DMS79 (cell line): ENCODE results near the gene KCNA1.

Source experiments
- DNase-seq: peaks from one replicate; lab custom pipeline; 2025; lab: John Stamatoyannopoulos, UW

Gene KCNA1

GRCh38 chr12:4911316-4911994 lies 1.8 kb downstream of the KCNA1 start:
- no peak for DNase-seq

DNA sequence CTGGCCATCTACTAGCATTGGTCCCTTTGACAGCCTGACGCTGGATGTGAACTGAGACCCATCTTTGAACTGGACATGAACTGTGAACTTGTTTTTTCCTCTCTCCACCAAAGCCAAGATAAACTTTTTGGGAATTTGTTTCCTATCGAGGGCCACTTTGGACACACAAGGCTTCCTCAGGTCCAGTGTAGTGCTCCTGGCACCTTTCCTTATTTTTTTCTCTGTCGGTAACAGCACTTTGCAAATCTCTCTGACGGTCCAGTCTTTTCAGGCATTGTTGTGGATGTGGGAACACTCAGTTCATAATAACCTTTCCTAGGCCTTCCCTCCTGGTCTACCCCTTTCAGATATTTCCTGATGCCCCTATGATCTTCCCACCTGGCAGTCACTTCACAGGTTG lies 5.0 kb downstream of the KCNA1 start:
- DNase-seq = no peak

DNA sequence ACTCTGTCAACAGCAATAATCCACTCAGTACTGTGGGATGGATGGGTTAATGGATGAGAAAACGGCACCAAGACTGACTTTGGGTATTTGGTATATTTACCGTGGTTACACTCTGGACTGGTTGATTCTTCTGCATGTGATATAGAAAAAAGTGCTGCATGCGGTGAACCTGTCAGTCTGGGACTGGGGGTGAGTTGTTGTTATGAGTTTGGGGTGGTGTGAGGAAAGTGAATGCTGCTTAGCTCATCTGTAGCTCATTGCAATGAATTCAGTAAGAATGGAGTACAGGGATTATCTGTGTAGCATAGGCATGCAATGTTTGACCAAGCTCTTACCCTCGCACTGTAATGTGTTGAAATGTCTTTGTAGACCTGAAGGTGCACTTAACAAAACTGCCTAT lies 6.0 kb downstream of the KCNA1 start:
- DNase-seq = no peak

- no peak for DNase-seq
These were observed 9.4 kb downstream of the KCNA1 start for GRCh38 chr12:4918950-4919660.

DNA sequence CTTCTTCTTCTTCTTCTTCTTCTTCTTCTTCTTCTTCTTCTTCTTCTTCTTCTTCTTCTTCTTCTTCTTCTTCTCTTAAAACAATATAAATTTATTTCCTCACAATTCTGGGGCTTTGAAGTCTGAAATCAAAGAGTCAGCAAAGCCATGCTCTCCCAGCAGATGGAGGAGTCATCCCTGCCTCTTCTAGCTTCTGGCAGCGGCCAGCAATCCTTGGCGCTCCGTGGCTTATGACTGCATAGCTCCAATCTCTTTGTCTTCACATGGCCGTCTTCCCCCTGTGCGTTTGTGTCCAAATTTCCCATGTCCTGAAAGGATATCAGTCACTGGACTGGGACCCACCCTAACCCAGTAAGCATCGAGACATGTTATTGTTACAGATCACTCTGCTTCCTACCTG lies 22.9 kb downstream of the KCNA1 start:
- DNase-seq = no peak

DNA sequence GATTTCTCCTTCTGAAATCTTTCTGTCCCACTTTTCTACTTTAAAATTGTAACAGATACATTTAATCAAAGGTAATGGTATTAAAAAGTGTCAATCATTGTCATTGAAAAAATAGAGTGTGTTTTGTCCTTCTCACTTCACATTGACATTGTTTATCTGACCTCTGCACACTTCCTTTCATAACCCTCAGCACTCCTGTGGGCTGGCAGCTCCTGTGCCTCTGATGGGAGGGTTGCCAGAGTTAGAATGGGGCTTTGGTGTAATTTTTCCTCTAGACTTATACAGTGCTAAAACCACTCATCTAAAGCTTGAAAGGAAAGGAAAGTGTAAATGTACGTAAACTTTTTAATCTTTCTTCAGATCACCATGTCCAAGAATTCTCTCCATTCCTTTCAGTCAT lies 23.7 kb downstream of the KCNA1 start:
- DNase-seq = no peak

DNA sequence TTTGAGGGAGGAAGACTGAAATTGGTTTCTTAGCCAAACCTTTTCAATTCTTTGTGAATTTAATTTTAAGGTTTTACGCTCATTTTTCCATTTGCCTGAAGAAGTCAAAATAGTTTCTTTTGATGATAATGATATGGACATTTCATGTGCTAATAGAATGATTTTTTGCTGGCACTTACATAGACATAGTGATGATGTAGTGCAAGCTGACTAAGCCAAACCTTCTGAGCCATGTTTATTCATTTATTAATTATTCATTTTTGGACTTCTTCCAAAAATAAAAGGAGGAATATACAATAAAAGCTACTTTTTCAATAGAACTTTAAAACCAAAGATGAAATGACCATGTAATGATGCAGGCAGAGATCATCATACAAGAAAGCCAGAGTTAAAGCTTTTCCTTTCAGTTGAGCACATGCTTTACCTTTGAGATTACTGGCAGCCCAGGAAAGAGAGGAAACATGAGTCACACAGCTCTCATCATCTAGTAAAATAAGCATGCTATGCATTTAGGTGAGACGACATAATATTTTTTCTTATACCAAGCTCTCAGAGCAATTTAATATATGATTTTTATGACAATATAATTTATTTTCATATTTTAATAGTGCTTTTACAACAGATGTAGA lies 24.8 kb downstream of the KCNA1 start:
- DNase-seq = no peak

DNA sequence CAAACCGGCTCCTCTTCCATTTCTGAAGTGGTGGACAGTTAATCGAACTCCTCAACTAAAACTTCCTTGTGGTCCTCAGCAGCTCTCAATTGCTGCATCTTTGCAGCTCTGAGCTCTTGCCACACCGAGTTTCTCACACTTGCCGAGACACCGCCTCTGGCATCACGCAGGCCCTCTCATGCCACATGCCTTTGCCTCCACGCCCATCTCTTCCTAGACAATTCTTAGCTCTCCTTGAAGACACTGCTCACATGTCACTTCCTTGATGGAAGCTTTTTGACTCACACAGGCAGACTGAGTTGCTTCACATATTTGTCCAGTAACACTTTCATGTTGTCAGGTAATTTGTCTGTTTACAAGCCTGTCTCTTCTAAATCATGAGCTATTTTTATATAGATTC lies 29.2 kb downstream of the KCNA1 start:
- DNase-seq = no peak

DNA sequence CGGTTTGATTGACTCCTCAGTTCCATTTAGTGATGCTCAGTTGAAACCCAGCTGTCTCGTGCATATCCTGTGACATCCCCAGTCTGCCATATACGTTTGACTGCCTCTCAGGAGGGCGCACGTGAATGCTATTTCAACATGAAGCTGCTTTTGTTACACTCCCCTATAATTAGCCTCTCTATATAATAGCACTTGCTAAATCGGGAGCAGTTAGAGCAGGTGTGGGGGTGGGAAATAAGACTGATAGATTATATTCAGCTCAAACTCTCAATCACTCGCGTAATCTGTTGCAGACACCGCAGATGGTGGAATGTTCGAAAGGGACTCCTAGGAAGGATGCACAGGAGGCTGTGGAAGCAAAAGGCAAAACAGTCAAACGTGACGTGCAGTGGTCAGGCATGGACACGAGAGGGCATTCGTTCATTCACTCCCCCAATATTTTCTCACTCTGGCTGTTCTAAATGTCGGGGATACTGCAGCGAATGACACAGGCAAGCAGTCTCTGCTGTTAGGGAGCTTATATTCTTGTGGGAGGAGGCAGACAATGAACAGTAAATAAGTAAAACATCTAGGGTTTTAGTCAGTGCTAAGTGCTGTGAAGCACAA lies 29.8 kb downstream of the KCNA1 start:
- no peak for DNase-seq

DNA sequence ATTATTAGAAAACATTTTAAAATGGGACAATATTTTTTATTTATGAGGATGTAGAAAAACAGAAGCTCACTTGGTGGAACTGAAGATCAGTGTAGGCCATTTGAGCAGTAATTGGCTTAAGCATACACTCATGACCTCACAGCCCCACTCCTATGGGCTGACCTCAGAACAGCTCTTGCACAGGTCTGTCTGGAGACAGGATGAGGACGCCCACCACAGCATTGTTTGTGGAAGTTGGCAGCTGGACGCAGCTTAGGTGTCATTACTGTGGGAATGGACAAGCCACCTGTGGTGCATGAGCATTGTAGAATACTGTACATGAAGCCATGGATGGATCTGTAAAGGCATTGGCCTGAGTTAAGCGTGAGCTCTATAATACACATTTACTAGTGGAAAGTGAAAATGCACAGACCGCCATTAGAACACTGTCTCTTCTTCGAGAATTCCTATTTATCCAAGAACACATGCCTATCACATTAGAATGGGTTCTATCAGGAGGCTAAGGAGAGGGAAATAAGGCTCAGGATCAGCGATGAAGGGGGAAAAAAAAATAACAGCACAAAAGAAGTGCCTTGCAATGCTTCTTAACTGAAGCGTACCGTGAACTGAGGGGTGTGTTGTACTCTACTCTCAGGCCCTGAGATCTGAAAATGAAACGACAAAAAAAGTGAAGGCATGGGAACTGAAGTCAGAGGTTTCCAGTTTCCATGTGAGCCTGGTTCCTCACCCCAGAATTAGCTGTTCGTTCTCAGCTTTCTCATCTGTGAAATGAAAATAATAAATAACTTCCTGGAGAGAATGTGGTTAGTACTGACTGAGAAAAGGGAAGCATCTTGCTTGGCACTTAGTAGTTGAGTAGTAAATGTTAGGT lies 33.6 kb downstream of the KCNA1 start:
- no peak for DNase-seq

DNA sequence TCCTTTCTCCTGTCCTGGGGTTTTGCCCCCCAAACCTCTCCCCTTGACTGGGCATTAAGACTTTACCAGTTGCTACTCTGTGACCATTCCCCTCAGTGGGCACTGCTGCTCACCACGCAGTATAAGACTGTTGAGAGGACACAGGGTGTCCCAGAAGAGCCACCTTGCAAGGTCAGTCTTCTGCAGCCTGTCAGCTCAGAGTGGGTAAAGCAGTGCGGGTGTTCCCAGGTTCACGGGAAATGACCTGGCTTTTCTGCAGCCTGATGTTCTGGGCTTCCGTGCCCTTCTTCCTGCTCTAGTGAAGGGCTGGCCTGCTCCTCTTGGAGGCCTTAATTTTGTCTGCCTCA lies 34.2 kb downstream of the KCNA1 start:
- no peak for DNase-seq

GRCh38 chr12:4947253-4947652 lies 37.5 kb downstream of the KCNA1 start:
- no peak for DNase-seq

DNA sequence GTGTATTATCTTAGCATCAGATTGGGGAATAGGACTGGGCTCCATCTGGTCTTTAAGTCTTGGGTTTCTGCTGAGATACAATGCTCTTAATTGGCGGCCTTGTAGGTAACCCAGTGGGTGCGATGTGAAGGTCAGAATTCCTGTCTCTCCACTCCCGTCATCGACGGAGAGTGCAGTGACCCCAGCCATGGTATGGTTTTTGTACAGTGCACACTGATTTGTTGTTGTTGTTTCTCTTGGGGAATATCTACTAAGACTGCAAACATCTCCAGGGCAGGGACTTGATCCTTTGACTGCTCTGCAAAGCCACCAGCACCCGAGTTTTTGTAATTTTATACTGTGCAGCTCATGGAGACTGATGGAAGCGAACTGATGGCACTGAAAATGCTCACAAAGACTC lies 41.4 kb downstream of the KCNA1 start:
- DNase-seq = no peak

DNA sequence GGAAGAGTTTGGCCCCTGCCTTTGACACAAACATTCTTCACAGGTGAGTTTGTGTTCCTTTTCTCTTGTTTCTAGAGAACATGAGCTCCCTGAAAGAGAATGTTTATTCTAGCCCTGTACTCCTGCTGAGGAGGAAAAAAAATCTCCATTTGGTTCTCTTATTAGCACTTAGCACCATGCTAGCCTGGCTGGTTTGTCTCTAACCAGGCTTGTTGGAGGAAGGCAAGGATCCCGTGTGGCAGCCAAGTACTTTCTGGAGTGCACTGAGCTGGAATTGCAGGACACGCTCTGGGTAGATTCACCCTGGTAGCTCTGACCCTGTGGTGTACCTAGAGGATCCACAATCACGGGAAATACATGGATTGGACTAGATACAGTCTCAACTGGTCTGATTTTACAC lies 41.9 kb downstream of the KCNA1 start:
- no peak for DNase-seq

- DNase-seq = no peak
These were observed 45.1 kb downstream of the KCNA1 start for GRCh38 chr12:4954621-4955354.

GRCh38 chr12:4956054-4956453 lies 46.3 kb downstream of the KCNA1 start:
- DNase-seq = no peak

DNA sequence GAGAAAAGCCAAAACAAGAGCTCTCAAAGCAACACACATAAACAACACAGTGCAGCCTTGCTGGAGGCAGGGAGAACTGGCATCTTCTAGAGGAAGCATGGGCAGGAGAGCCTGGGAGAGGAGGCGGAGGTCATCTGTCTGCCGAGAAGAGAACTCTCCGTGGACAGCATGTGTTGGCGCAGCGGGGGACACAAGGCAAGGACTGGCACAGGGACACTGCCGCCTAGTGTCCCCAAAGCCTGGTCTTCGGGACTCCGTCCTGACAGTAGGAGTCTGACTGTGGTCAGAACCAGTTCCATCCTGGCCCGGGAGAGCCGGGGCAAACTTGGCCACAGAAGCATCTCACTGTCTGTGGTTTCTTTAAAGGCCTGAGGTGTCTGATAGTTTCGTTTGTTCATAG lies 47.3 kb downstream of the KCNA1 start:
- no peak for DNase-seq

- DNase-seq = no peak
These were observed 48.1 kb downstream of the KCNA1 start for GRCh38 chr12:4957761-4958160.

DNA sequence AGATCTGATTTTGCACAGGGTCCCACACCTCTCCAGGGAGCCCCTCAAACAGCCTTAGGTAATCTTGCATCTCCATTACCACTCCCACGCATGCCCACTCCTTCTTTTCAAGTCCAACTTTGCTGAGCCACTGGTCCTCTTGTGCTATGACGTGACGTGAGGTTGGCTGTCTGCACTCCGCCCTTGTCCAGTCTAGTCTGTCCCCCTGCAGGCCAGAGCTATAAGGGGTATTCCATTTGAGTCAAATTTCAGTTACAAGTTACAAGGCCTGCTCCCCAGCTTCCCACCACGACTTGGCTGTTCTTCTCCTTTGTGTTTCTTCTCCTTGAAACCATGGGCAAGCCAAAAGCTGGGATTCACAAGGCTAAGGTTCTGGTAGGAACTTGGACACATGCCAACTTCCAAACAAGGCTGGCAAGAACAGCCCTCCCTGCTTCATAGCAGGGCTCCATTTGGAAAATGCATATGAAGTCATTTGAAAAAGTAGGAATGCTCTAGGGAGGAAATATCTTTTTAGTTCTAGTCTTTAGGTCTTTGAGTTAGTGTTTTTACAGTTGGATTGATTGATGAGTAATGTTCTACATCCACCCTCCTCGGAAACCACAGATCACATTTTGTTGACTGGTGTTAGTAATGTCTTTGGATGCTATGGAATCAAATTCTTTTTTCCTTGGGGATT lies 49.1 kb downstream of the KCNA1 start:
- no peak for DNase-seq

- DNase-seq = no peak
These were observed 49.7 kb downstream of the KCNA1 start for GRCh38 chr12:4959381-4959780.

GRCh38 chr12:4960030-4960429 lies 50.3 kb downstream of the KCNA1 start:
- DNase-seq = no peak
